Activated CD4-positive, alpha-beta T cell treated with anti-CD3 and anti-CD28 coated beads, Interleukin-2, amount 50 U/mL, for 48 hours (primary cell): ENCODE results near the gene VWA5B1.
A peak's percentile ranks its signal among the peaks of the same experiment; 100 is the strongest.

Source experiments
- DNase-seq, 2 experiments: peaks; one replicate each; pipeline ENCODE4 v3.0.0-alpha.2; 2020

The VWA5B1 gene

DNA sequence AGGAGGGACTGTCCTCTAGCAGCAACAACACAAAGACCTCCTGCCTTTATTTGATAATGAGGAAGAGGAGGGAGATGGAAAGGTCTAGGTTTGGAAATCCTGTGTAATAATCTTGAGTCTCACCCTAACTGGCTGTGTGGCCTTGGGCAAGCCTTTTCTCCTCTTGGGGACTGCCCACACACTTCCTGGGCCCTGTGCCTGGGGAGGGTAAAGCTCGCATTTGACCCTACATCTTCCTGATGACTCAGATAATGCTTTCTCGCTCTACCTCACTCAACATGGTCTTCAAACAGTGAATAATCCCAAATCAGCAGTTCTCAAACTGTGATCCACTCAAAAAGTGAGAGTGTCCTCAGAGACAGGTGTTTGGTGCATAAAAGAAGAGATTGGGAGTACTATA is 81.2 kb downstream of the VWA5B1 start:
- no peak for DNase-seq

DNA sequence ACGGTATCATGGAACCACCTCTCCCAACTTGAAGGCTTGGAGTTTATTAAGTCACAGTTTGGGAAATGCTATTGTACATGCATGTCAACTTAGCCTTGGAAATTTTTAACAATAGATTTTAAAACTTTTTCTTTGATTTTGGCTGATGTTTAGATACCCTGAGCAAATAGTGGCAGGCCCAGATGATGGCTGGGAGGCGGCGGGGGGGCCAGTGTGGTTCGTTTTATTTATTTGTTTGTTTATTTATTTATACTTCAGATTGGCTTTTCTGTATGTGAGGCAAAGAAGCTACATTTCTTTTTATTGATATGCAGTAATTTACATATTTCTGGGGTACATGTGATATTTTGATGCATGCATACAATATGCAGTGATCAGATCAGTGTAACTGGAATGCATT is 82.0 kb downstream of the VWA5B1 start:
- no peak for DNase-seq

DNA sequence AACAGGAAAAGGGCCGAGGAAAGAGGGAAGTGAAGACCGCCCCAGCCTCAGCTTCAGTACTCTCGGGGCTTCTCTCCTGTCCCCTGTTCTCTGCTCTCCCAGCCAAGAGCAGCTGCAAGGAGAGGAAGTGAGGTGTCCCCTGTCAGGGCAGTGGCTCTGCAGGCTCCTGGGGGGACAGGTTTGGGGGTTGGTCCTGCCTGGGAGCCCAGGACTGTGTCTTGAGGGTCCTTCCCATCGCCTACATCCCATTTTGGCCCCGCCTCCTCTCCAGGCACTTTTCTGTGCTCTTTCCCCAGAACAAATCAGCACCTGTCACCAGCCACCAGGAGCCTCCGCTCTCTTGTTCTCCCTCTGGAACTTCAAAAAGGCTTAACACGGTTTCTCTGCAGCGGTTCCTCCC is 82.6 kb downstream of the VWA5B1 start:
- no peak for DNase-seq

DNA sequence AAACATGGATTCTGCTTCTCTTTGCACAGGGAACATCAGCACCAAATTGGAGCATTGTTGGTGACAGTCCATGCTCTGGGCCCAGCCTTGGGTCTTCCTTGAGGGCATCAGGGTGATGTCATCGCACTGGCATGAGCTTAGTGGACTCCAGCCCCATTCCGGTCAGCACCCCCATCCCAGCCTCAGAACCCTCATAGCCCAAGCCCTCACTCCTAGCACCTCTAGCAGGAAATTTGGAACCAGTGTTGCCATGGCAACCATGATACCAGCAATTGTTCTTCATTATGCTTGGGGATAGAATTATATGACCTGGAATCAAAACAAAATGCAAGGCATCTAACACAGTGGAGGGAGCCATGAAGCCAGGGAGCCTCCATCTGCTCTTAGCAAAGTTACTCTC is 83.1 kb downstream of the VWA5B1 start:
- DNase-seq, result no peak

DNA sequence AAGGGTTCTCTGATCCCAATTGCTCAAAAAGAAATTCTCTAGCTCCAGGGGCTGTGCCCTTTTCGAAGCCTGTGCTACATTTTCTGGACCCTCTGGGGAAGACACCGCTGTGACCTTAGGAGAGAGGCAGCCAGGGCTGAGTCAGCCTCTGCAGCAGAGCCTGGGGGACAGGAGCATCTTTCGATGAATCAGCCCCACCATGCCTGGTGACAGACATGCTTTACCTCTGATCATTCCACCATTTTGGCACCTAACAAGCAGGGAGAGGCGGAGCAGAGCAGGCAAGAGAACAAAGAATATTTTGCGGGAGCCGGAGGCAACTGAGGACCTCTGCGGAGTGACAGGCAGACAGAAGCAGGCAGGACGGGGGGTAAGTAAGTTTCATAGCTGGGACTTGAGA is 84.9 kb downstream of the VWA5B1 start:
- DNase-seq, result no peak

DNA sequence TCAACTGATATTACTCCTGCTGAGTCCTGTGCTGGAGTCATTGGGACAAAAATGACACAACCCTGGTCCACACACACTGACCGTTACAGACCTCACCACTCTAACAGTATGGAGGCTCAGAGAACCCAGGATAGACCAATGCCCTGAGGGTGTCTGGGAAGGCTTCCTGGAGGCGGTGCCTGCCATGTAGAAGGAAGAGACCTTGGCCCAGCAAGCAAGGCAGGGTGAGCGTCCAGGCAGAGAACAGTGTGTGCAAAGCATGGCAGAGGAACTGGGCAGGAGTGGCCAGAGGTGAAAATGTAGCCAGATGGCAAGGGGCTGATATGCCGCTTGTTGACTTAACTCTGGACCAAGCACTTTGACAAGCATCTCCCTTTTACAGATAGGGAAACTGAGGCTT is 85.5 kb downstream of the VWA5B1 start:
- DNase-seq, result no peak

DNA sequence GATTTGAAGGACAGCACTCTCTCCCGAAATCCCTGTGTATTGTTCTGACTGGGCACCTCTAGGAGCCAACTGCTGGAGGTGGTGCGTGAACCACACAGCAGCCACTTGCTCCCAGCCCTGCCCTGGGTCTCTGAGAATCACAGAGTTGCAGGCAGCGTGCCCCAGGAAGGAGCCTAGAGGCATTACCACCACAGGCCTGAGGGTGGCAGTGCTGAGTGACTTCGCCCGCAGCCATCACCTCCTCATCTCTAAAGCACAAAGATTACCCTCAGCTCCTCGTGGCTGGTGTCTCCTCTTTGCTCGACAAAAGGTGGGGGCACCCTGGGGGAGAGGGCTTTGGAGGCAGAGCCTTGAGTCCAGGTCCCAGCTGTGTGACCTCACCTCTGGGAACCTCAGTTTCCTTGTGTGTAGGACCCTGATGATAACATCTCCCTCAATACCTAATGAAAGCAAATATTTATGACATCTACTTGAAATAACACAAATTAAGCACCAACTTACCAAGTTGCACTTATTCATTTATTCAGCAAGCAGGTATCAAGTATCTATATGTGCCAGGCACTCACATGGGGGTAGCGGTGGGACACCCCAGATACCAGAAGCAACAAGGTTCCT is 86.3 kb downstream of the VWA5B1 start:
- peak; percentile 76 to 77 for DNase-seq

DNA sequence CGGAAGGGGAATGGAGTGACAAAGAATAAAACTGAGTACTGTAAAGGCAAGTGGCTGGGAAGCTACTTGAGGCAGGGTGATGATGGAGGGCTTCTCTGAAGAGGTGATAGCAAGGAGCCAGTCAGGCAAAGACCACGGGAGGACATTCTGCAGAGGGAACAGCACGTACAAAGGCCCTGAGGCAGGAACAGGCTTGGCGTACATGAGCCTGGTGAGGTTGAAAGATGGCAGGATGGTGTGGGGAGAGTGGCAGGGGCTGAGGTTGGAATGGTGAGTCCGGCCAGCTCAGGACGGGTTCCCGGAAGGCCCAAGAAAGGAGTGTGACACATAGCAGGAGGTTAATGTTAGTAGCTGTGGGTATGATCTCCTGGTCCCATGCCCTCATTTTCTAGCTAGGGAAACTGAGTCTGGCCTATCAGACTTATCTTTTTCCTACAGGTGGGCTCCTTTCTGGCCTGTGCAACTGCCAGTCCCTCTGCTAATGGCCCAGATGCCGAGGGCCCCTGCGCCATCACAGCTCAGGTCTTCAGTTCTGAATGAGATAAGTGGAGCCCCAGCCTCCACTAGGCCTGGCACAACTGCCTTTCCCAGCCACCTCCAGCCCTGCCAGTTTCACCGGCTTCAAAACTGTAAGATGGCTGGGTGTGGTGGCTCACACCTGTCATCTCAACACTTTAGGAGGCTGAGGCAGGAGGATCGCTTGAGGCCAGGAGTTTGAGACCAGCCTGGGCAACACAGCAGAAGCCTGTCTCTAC is 87.0 kb downstream of the VWA5B1 start:
- no peak for DNase-seq

DNA sequence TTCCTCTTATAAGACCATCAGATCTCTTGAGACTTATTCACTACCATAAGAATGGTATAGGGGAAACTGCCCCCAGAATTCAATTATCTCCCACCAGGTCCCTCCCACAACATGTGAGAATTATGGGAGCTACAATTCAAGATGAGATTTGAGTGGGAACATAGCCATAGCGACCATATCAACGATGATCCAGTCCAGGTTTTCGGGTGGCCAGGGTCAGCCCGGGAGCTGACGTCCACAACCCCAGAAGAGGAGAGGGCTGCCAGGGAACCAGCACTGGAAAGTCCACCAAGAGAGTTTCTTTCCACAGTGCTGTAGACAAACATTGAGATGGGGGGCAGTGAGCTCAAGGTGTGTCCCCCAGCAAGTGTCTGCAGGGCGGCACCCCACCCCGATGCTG is 88.4 kb downstream of the VWA5B1 start:
- DNase-seq, result no peak

DNA sequence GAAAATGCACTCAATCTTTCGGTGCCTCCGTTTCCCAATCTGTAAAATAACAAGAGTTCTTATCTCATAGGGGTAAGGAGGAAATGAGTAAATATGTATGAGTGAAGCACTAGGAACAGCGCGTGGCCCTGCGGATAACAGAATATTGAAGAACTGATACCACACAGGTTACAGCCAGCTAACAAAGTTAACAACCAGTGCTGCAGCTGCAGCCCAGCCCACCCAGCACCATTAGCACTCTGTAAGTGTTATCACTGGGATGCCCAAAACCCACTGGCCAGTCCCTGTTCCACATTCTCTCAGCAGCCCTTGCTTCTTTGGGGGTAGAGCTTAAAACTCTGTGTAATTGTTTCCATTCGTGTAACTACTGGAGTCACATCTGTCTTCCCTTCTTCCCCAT is 89.5 kb downstream of the VWA5B1 start:
- DNase-seq, result no peak

DNA sequence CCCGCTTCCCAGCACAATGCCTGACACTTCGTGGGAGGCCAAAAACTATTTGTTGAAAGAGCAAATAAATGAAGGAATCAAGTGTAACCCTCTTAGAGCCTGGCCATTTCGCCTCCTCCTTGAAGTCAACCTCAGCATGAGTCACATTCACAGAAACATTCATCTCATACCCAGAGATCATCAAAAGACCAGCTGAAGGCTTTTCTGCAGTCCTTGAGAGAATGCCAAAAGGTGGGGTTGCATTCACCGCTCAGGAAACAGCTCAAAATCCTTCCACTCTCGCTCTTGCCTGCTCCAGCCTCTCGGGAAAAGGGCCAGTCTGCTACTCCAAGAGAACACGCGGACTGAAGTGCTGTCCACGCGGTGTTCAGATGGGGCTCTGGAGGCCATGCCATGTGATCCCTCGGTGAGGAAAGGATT is 90.0 kb downstream of the VWA5B1 start:
- DNase-seq, result no peak

DNA sequence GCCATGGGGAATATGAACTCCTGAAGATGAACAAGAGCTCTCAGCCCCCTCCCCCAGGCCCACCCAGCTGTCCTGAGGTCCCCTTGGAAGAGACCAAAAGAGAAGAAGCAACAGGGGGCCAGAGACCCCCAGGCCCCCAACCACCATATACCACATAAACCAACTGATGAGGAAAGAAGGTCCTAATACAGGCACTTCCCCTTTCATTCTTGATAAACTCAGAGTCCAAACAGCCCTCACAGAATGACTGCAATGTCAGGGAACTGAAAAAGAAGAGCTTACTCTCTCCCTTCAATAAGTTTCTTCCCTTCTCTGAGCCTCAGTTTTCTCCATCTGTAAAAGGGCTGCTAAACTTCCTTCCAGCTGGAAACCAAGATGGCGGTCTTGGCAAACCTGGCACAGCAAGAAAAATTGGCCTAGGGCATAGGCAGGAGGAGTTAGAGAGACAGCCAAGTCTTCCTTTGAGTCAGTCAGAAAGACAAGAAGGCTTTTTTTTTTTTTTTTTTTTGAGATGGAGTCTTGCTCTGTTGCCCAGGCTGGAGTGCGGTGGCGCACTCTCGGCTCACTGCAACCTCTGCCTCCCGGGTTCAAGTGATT is 90.5 kb downstream of the VWA5B1 start:
- DNase-seq, result no peak

DNA sequence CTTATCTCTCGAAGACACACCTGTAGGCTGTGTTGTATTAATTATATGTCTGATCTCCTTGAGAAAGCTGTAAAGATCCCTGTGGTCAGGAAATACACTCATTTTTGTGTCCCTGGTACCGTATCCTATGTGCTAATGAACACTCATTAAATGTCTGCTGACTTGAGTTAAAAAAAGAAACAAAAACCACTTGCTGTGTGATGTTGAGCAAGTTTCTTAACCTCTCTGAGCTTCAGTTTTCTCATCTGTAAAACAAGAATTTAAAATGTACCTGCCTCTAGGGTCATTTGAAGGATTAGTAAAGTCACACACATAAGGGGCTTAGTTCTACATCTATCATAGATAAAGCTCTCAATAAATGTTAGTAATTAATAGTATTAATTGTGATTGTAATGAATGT is 91.3 kb downstream of the VWA5B1 start:
- no peak for DNase-seq

DNA sequence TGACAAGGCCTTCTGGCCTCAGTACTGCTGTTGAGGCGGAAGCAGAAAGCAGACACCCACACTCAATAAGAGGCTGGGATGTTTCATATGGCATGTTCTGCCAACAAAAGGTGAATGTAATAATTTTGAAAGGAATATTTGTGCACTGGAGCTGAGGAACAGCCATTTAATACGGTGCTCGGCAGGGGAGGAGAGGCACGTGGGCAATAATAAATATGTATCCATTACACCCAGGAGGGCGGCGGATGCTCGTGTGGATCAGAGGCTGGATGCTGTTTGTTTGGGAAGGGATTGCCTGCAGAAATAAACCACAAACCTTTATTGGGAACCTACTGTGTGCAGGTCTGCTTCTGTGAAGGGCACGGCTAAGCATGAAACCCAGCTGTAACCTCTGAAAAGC is 92.0 kb downstream of the VWA5B1 start:
- DNase-seq, result no peak

DNA sequence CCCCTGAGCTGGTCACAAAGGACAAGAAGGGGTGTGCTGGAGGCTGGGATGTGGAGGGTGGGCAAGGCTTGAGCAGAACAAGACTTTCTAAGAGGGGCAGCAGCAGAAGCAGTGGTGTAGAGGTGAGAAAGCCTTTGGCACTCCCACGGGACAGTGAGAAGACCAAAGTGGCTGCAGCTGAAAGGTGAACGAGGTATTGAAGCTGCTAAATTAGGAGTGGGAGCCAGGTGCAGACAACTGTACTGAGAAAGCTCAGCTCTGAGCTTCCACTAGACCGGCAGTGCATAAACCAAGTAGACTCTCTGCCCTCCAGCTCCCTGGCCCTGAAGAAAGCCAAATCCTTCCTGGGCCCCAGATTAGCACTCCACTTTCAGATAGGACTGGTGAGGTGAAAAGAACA is 93.0 kb downstream of the VWA5B1 start:
- DNase-seq, result no peak

DNA sequence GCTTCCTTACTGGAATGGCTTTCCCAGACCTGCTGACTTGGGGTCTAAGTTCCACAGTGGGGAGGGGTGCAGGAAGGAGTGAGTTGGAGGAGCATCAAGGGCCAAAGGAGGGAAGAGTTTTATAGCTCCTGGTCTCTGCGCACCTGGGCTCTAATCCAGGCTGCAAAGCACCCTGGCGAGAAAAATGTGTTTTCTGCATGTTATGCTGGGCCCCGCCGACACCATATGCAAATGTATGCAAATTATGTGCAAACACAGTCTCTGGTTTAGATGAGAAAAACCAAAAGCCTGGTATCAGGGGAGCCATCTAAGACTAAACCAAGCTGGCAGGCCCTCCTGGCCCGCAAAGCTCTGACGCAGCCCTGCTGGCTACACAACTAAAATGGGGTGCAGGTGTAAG is 95.0 kb downstream of the VWA5B1 start:
- DNase-seq, result no peak

DNA sequence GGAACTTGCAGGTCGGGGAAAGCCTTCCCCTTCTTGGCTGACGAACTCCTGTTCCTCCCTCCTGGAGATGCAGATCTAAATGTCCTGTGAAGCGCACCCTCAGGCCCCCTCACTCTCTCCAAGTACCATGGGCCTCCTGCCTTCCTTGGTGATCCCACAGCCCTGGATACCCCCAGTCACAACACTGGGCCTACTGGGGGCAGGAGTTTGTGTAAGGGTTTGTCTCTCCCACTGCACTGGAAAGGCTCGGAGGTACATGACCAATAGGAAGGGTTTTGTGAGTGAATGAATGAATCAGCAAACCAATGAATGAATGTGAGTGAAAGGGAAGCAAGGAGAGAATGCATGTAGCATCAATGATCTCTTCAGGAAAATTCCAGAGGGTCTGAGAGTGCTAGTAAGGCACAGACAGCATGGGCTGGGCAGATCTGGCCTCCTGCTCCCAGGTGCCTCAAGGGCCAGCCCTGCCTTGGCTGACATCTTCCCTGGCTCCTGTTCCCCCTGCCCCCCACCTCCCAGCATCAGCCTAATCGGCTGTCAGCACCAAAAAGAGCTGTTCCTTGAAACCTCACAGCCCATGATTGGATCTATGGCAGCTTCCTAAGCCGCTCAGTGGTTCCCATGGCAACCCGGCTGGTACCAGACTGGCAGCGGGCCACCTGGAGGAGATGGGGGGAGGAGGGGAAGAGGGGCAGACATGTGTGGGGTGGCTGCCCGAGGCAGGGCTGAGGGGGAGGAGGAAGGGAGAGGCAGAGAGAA is 95.8 kb downstream of the VWA5B1 start:
- no peak for DNase-seq

DNA sequence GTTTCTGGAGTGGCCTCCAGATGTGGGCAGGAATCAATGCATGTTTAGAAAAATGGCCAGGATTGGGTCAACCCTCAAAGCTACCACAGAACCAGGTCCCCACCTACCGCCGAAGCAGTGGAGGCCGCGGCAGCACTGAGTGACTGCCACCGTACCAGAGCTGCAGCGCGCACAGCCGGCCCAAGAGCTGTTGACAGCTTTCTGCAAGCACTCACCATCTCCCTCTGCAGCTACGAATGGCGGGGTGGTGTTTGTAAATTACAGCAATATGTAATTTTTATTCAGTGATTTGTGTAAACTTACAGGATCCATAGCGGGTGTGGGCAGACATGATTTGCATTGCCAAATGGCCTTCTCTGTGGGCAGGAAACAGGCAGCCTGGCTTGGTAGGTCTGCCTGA is 98.9 kb downstream of the VWA5B1 start:
- no peak for DNase-seq

DNA sequence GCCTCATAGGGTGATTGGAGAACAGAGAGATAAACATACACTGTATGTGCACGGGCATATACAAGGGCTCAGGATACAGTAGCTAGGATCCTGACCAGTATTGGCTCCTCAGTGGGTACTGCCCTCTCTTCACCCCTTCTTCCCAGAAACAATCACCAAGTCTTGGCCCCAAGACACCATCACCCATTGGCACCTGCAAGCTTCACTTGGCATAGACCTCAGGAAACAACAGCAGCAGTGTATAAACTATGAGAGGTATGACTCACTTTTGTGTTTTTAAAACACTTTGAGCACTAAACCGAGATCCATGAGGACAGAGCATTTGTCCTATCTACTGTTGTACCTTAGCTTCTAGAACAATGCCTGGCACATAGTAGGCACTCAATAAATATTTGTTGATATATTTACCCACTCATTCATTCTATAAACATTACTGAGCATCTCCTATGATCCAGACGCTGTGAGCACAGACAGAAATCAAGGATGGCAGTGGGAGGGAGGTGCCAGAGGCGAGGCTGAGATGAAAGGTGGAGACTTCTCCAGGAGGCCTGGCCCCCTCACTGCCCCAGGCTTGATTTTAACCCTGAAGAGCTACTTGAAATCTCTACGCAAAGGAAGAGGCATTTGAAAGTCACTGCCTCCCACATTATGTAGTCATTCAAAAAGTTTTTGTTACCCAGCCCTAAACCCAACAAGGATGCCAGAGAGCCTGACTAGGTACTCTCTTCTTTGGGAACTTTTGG is 100.1 kb downstream of the VWA5B1 start:
- DNase-seq, result no peak

DNA sequence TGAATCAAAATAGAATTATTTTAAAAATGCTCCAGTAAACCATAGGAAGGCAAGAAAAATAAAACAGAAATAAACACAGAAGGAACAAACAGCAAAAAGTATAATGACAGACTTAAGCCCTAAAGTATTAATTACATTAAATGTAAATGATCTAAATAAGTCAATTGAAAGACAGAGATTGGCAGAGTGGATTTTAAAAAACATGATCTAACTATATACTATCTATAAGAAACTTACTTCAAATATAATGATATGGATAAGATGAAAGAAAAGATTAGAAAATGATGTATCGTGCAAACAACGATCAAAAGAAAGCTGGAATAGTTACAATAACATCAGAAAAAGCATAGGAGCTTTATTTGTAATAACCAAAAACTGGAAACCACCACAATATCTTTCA is 104.6 kb downstream of the VWA5B1 start:
- no peak for DNase-seq

DNA sequence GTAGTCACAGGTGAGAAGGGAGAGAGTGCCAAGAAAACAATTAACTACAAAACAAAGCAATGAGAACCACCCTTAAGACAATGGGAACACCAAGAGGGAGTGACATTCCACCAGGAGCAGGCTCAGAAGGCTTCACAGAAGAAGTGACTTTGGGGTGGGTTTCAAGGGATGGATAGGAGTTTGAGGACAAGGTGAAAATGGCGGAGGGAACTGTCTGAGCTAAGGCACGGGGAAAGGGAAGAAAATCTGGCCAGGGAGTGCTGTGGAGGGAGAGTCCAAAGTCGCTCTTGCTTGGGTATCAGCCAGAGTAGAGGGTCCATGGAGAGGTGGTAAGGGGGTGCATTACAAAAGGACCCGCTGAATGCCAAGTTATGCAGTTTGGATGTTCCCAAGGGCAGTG is 108.1 kb downstream of the VWA5B1 start:
- DNase-seq, result no peak

DNA sequence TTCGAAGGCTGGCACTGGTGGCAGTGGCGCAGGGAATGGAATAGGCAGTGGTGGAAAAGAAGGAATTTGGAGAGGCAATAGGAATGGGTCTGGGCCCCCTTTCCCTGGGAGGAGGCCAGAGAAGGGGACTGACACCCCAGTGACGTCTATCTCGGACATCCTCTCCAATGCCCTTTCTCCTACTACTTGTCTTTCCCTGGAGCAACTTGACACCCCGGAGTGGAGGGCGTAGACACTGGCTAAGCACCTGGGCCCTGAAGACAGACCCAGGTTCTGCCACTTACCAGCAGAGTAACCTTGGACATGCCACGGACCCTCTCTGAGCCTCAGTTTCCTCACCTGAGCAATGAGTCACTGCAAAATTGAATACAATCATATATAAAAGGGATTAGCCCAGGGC is 108.5 kb downstream of the VWA5B1 start:
- no peak for DNase-seq

DNA sequence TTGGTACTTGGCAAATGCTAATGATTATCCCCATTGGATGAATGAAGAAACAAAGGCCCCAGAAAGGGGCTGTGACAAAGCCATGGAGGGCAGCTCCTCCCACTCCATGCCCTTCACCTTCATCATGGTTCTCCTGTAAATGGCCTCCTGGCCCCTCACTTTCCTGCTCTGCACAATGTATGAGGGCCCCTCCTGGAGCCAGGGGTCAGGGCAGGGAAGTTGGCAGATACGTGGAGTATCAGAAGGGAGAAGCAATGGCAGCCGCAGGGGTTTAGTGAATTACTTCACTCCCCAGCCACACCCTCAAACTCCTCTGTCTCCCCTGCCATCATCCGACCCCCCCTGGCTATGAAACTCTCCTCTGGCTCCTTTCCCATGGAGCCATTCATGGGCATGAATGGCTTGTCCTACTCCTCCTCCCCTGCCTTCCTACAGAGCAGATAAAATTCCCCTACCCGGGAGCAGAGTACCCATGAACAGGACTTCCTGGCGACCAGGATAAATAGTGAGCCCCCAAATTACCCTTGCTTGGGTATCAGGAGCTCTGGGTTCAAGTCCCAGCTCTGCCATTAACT is 109.0 kb downstream of the VWA5B1 start:
- no peak for DNase-seq
